ENCODE data around the gene SNTB2.

DNA sequence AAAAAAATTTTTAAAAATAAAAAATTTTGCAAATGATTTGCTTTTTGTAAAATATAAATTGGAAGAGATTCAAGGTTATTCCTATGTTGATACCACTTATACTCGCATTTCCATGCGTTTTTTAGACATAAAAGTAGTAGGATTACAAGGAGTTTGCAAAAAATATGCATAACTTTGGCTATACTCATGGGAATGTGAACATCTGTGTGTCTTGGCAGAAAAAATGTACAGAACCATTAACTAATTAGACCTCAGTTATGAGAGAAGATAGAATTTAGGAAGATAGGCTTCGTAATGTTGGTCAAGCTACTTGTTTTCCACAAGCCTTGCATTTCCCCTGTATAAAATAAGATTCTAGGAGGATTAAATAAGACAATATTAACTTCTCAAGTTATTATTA is 63.1 kb downstream of the SNTB2 start:
- TF ChIP-seq CTCF (conservative IDR thresholded peaks at IDR 0.05), result no peak
- TF ChIP-seq EZH2 (IDR thresholded peaks at IDR 0.05; ENCODE audit: low read depth), result no peak

Data from PC-9 (cell line).